ENCODE measurements around the gene LIPA. TPM values are rescaled to one million over a fixed set of nuclear protein-coding genes. Genes with fewer than 3 reads are reported as not detected.

The LIPA gene
- total RNA-seq, 1 experiment from 2014 or later = 40.3 TPM

GRCh38 chr10:89297791-89298190 lies 46.2 kb upstream of the LIPA start:
- intact Hi-C loops (cut with micrococcal nuclease; ENCODE audit: unreplicated experiment) = no loop called here

GRCh38 chr10:89297356-89297755 lies 45.8 kb upstream of the LIPA start:
- ChIA-PET POLR2A (ENCODE audit: low non-redundant PET) (no interaction called here), CTCF (no interaction called here)
- BruUV-seq (replicated peaks) = no TSS peak
- Histone ChIP-seq H3K9me3 (ENCODE audit: low read depth, low read length, poor library complexity, severe bottlenecking) (no peaks in the 10 kb centered on the region), H3K4me3 (ENCODE audit: low read depth, low read length, poor library complexity, severe bottlenecking) (no peak overlapping the region), H3K4me1 (ENCODE audit: insufficient read depth, low read length, poor library complexity, severe bottlenecking) (peaks cover 7% of the 10 kb centered on the region), H3K27me3 (replicated peaks; ENCODE audit: insufficient read depth, low read depth, low read length, poor library complexity) (no peaks in the 10 kb centered on the region), H3K36me3 (ENCODE audit: insufficient read depth, low read length, poor library complexity, severe bottlenecking) (no peaks in the 10 kb centered on the region), H3K27ac (ENCODE audit: low read depth, low read length, poor library complexity, severe bottlenecking) (no peak overlapping the region)
- intact Hi-C loops (cut with micrococcal nuclease; ENCODE audit: unreplicated experiment) = no loop called here
- no peak for DNase-seq (ENCODE audit: low spot score)
- TF ChIP-seq CTCF (conservative IDR thresholded peaks at IDR 0.05; ENCODE audit: low read depth, low read length) (no peak), EZH2 (IDR thresholded peaks at IDR 0.05; ENCODE audit: borderline replicate concordance, low read depth, low read length, poor library complexity, severe bottlenecking) (no peak)

More at GRCh38 chr10:89297791-89298190, 46.2 kb upstream of the LIPA start:
- Histone ChIP-seq H3K27me3 (replicated peaks; ENCODE audit: insufficient read depth, low read depth, low read length, poor library complexity) (no peaks in the 10 kb centered on the region), H3K27ac (ENCODE audit: low read depth, low read length, poor library complexity, severe bottlenecking) (no peak overlapping the region), H3K36me3 (ENCODE audit: insufficient read depth, low read length, poor library complexity, severe bottlenecking) (no peaks in the 10 kb centered on the region), H3K4me1 (ENCODE audit: insufficient read depth, low read length, poor library complexity, severe bottlenecking) (peaks cover 7% of the 10 kb centered on the region), H3K9me3 (ENCODE audit: low read depth, low read length, poor library complexity, severe bottlenecking) (no peaks in the 10 kb centered on the region), H3K4me3 (ENCODE audit: low read depth, low read length, poor library complexity, severe bottlenecking) (no peak overlapping the region)
- TF ChIP-seq EZH2 (IDR thresholded peaks at IDR 0.05; ENCODE audit: borderline replicate concordance, low read depth, low read length, poor library complexity, severe bottlenecking) = no peak
- no peak for TF ChIP-seq CTCF (conservative IDR thresholded peaks at IDR 0.05; ENCODE audit: low read depth, low read length)
- no peak for DNase-seq (ENCODE audit: low spot score)
- POLR2A ChIA-PET (ENCODE audit: low non-redundant PET) = no interaction called here
- no TSS peak for BruUV-seq (replicated peaks)
- CTCF ChIA-PET = no interaction called here

GRCh38 chr10:89296220-89296648 lies 44.7 kb upstream of the LIPA start:
- H3K27ac ChIP-seq (ENCODE audit: low read depth, low read length, poor library complexity, severe bottlenecking) = no peak overlapping the region

More at GRCh38 chr10:89296220-89296648, 44.7 kb upstream of the LIPA start:
- Histone ChIP-seq H3K4me3 (ENCODE audit: low read depth, low read length, poor library complexity, severe bottlenecking) (no peak overlapping the region), H3K9me3 (ENCODE audit: low read depth, low read length, poor library complexity, severe bottlenecking) (no peaks in the 10 kb centered on the region), H3K27me3 (replicated peaks; ENCODE audit: insufficient read depth, low read depth, low read length, poor library complexity) (no peaks in the 10 kb centered on the region), H3K4me1 (ENCODE audit: insufficient read depth, low read length, poor library complexity, severe bottlenecking) (peaks cover 4% of the 10 kb centered on the region), H3K36me3 (ENCODE audit: insufficient read depth, low read length, poor library complexity, severe bottlenecking) (no peaks in the 10 kb centered on the region)
- no TSS peak for BruUV-seq (replicated peaks)
- DNase-seq (ENCODE audit: low spot score) = peak; percentile 42
- ChIA-PET POLR2A (ENCODE audit: low non-redundant PET) (interaction anchor here (0.7 kb wide), 1 partner anchor 32 kb away, joined by 13 read pairs; no protein-coding TSS in a partner anchor), CTCF (no interaction called here)
- intact Hi-C loops (cut with micrococcal nuclease; ENCODE audit: unreplicated experiment) = no loop called here
- TF ChIP-seq EZH2 (IDR thresholded peaks at IDR 0.05; ENCODE audit: borderline replicate concordance, low read depth, low read length, poor library complexity, severe bottlenecking) = no peak
- no peak for TF ChIP-seq CTCF (conservative IDR thresholded peaks at IDR 0.05; ENCODE audit: low read depth, low read length)

All from A673 (cell line).